H1 (cell line): ENCODE data around the gene ZPR1. TPM values are rescaled to one million over a fixed set of nuclear protein-coding genes. Genes with fewer than 3 reads are reported as not detected.
A peak's percentile ranks its signal among the peaks of the same experiment; 100 is the strongest.

ENCODE experiments used
- CTCF ChIA-PET: fragments of 300-600 bp; sonication (Branson Sonifier 250); formaldehyde crosslinking; loops from one replicate; lab custom pipeline; 2021; ENCODE audit not compliant: partially characterized antibody; lab: Charles Lee
- POLR2A ChIA-PET: fragments of 300-600 bp; sonication (Branson Sonifier 250); formaldehyde crosslinking; loops from one replicate; lab custom pipeline; 2021; ENCODE audit warnings: inconsistent platforms; ENCODE audit not compliant: partially characterized antibody; lab: Charles Lee
- DNase-seq, 2 experiments: peaks; one replicate each; pipeline versions ENCODE4 v3.0.0 to v3.0.0-alpha.2; 2010 to 2022; ENCODE audit warnings: low spot score in 2 of 2, low read depth in 1 of 2, mixed read lengths in 1 of 2
- FAIRE-seq: peaks from 2 replicates; lab custom pipeline; 2011; peaks lifted over from hg19 to GRCh38; lab: Jason Lieb, UNC
- H2AFZ ChIP-seq: 2 replicates; pipeline ENCODE4 v1.8.1; 2012; ENCODE audit warnings: low read length, inconsistent platforms
- H2AK5ac ChIP-seq: 2 replicates; pipeline ENCODE4 v1.6.1; 2013; ENCODE audit warnings: low read depth, low read length
- H2BK120ac ChIP-seq: replicated peaks from 2 replicates; pipeline ENCODE3; 2013; ENCODE audit warnings: low read depth, low read length, inconsistent platforms
- H2BK12ac ChIP-seq: 2 replicates; pipeline ENCODE4 v1.6.1; 2013; ENCODE audit warnings: low read depth, low read length
- H2BK15ac ChIP-seq: 2 replicates; pipeline ENCODE4 v1.6.1; 2013; ENCODE audit warnings: low read length
- H2BK20ac ChIP-seq: 2 replicates; pipeline ENCODE4 v1.6.1; 2013; ENCODE audit warnings: low read length
- H2BK5ac ChIP-seq: 2 replicates; pipeline ENCODE4 v1.6.1; 2013; ENCODE audit warnings: low read depth, low read length
- H3K14ac ChIP-seq: 2 replicates; pipeline ENCODE4 v1.6.1; 2013; ENCODE audit warnings: inconsistent platforms; ENCODE audit not compliant: insufficient read length
- H3K18ac ChIP-seq: 2 replicates; pipeline ENCODE4 v1.6.1; 2013; ENCODE audit warnings: low read length; ENCODE audit errors: extremely low read depth
- H3K23ac ChIP-seq: 2 replicates; pipeline ENCODE4 v1.6.1; 2013; ENCODE audit warnings: inconsistent platforms; ENCODE audit not compliant: insufficient read length
- H3K23me2 ChIP-seq: 2 replicates; pipeline ENCODE4 v1.6.1; 2013; ENCODE audit warnings: low read depth, low read length
- H3K27ac ChIP-seq: 2 replicates; pipeline ENCODE4 v1.6.1; 2011; ENCODE audit warnings: low read depth, low read length, inconsistent platforms
- H3K27me3 ChIP-seq, 4 experiments: replicated peaks in 1 of 4; 1 replicate in 1 of 4; 2 replicates in 3 of 4; pipeline versions ENCODE4 v1.6.1 to v1.8.1; 2011 to 2013; ENCODE audit warnings: low read length in 3 of 4, mild to moderate bottlenecking in 3 of 4, inconsistent platforms in 2 of 4, mixed read lengths in 2 of 4, moderate library complexity in 1 of 4; ENCODE audit not compliant: control insufficient read depth in 3 of 4, insufficient read depth in 3 of 4; ENCODE audit errors: extremely low read depth in 1 of 4
- H3K36me3 ChIP-seq, 4 experiments: 2 replicates each; pipeline versions ENCODE4 v1.6.1 to v1.8.1; 2011 to 2013; ENCODE audit warnings: mild to moderate bottlenecking in 4 of 4, low read length in 3 of 4, moderate library complexity in 2 of 4, control low read depth in 1 of 4, inconsistent platforms in 1 of 4; ENCODE audit not compliant: insufficient read depth in 4 of 4, control insufficient read depth in 2 of 4
- H3K4ac ChIP-seq: replicated peaks from 2 replicates; pipeline ENCODE3; 2013; ENCODE audit warnings: low read length, low read depth, mixed read lengths, inconsistent platforms; ENCODE audit not compliant: insufficient read length
- H3K4me1 ChIP-seq, 4 experiments: replicated peaks in 1 of 4; 1 replicate in 1 of 4; 2 replicates in 3 of 4; pipeline versions ENCODE4 v1.6.1 to v1.8.1; 2011 to 2013; ENCODE audit warnings: low read length in 3 of 4, inconsistent platforms in 2 of 4, mixed read lengths in 1 of 4; ENCODE audit not compliant: insufficient read depth in 4 of 4, control insufficient read depth in 3 of 4
- H3K4me2 ChIP-seq, 2 experiments: 2 replicates each; pipeline versions ENCODE4 v1.6.1 to v1.8.1; 2011 to 2013; ENCODE audit warnings: low read depth in 2 of 2, low read length in 2 of 2, control low read depth in 1 of 2, inconsistent platforms in 1 of 2, mild to moderate bottlenecking in 1 of 2; ENCODE audit not compliant: insufficient read depth in 1 of 2
- H3K4me3 ChIP-seq, 4 experiments: fragments of 200-600, 300-600 bp in 1 of 4; sonication (generic), shearing (Covaris generic), sonication (Bioruptor Twin) in 1 of 4; 2 replicates each; pipeline versions ENCODE4 v1.5.1 to v1.8.1; 2011 to 2016; ENCODE audit warnings: low read length in 4 of 4, low read depth in 3 of 4, control low read depth in 2 of 4, inconsistent platforms in 2 of 4, mild to moderate bottlenecking in 2 of 4, mixed read lengths in 1 of 4, moderate library complexity in 1 of 4; ENCODE audit not compliant: insufficient read depth in 2 of 4; ENCODE audit errors: extremely low read depth in 1 of 4
- H3K56ac ChIP-seq: replicated peaks from 2 replicates; pipeline ENCODE3; 2013; ENCODE audit warnings: low read depth, mild to moderate bottlenecking, mixed read lengths, low read length, inconsistent platforms; ENCODE audit not compliant: insufficient read length
- H3K79me1 ChIP-seq: 2 replicates; pipeline ENCODE4 v1.6.1; 2013; ENCODE audit warnings: low read depth, low read length, control low read depth
- H3K79me2 ChIP-seq, 2 experiments: 2 replicates each; pipeline versions ENCODE4 v1.6.1 to v1.8.1; 2012 to 2013; ENCODE audit warnings: low read length in 2 of 2, mild to moderate bottlenecking in 2 of 2, inconsistent platforms in 1 of 2; ENCODE audit not compliant: insufficient read depth in 2 of 2, control insufficient read depth in 1 of 2
- H3K9ac ChIP-seq, 4 experiments: replicated peaks in 1 of 4; 1 replicate in 1 of 4; 2 replicates in 3 of 4; pipeline versions ENCODE4 v1.6.1 to v1.8.1; 2011 to 2013; ENCODE audit warnings: low read depth in 3 of 4, low read length in 3 of 4, control low read depth in 2 of 4, mild to moderate bottlenecking in 2 of 4, moderate library complexity in 2 of 4, inconsistent platforms in 1 of 4; ENCODE audit errors: extremely low read depth in 1 of 4
- H3K9me3 ChIP-seq, 2 experiments: 2 replicates each; pipeline versions ENCODE4 v1.6.1 to v1.8.1; 2012 to 2013; ENCODE audit warnings: mild to moderate bottlenecking in 2 of 2, moderate library complexity in 2 of 2, control low read depth in 1 of 2, inconsistent platforms in 1 of 2, low read depth in 1 of 2, low read length in 1 of 2, mixed read lengths in 1 of 2; ENCODE audit not compliant: insufficient read depth in 2 of 2
- H4K20me1 ChIP-seq, 2 experiments: replicated peaks in 1 of 2; 2 replicates each; pipeline versions ENCODE3 to v1.8.1; 2011 to 2013; ENCODE audit warnings: inconsistent platforms in 2 of 2, low read length in 2 of 2, mild to moderate bottlenecking in 1 of 2; ENCODE audit not compliant: insufficient read depth in 2 of 2, control insufficient read depth in 1 of 2
- H4K5ac ChIP-seq: 2 replicates; pipeline ENCODE4 v1.6.1; 2013; ENCODE audit warnings: low read length, low read depth, mixed read lengths, inconsistent platforms; ENCODE audit not compliant: insufficient read length
- H4K8ac ChIP-seq: 2 replicates; pipeline ENCODE4 v1.8.0; 2013; ENCODE audit warnings: mild to moderate bottlenecking, moderate library complexity, low read length, inconsistent platforms; ENCODE audit not compliant: insufficient read depth; ENCODE audit errors: extremely low read depth
- H4K91ac ChIP-seq: replicated peaks from 2 replicates; pipeline ENCODE3; 2013; ENCODE audit warnings: low read length, mixed read lengths, inconsistent platforms; ENCODE audit not compliant: insufficient read length
- BACH1 ChIP-seq: IDR thresholded peaks from 2 replicates; pipeline ENCODE4 v1.6.1; 2012; ENCODE audit warnings: low read length, improper control_type of control experiment
- CHD1 ChIP-seq: IDR thresholded peaks from 2 replicates; pipeline ENCODE4 v1.6.1; 2012; ENCODE audit warnings: low read depth, low read length, improper control_type of control experiment
- CHD2 ChIP-seq: IDR thresholded peaks from 2 replicates; pipeline ENCODE4 v1.6.1; 2012; ENCODE audit warnings: low read length, improper control_type of control experiment
- CREB1 ChIP-seq: IDR thresholded peaks from 2 replicates; pipeline ENCODE4 v1.6.1; 2012; ENCODE audit warnings: inconsistent platforms
- EP300 ChIP-seq, 2 experiments: IDR thresholded peaks; 1 replicate in 1 of 2; 2 replicates in 1 of 2; pipeline ENCODE4 v1.6.1; 2011 to 2012; ENCODE audit warnings: low read depth in 2 of 2, low read length in 2 of 2, mild to moderate bottlenecking in 2 of 2, borderline replicate concordance in 1 of 2, inconsistent platforms in 1 of 2, moderate library complexity in 1 of 2
- HDAC2 ChIP-seq, 2 experiments: fragments of 300-600 bp in 1 of 2; sonication (generic) in 1 of 2; IDR thresholded peaks; 2 replicates each; pipeline ENCODE4 v1.6.1; 2011 to 2012; ENCODE audit warnings: low read depth in 2 of 2, low read length in 2 of 2, mild to moderate bottlenecking in 2 of 2, moderate library complexity in 2 of 2, borderline replicate concordance in 1 of 2, inconsistent platforms in 1 of 2
- JUND ChIP-seq: IDR thresholded peaks from 2 replicates; pipeline ENCODE4 v1.6.1; 2011; ENCODE audit warnings: mild to moderate bottlenecking, improper control_type of control experiment, low read length
- SAP30 ChIP-seq: fragments of 300-600 bp; sonication (generic); IDR thresholded peaks from 2 replicates; pipeline ENCODE4 v1.7.1; 2012; ENCODE audit warnings: low read length, moderate library complexity, mild to moderate bottlenecking, inconsistent platforms; ENCODE audit not compliant: insufficient read depth, insufficient replicate concordance
- SIRT6 ChIP-seq: IDR thresholded peaks from one replicate; pipeline ENCODE4 v1.7.1; 2012; ENCODE audit warnings: low read length, inconsistent platforms
- SP4 ChIP-seq: IDR thresholded peaks from 2 replicates; pipeline ENCODE4 v1.6.1; 2012; ENCODE audit warnings: low read length, inconsistent platforms
- TBP ChIP-seq: IDR thresholded peaks from 2 replicates; pipeline ENCODE4 v1.6.1; 2011; ENCODE audit warnings: low read depth, low read length, improper control_type of control experiment
- WGBS, 2 experiments: shearing (Covaris generic) in 1 of 2; methylation state at CpG; one replicate each; pipeline versions ENCODE4 v1.1.6 to v1.1.7; 2013 to 2015; ENCODE audit warnings: low lambda C conversion rate in 2 of 2, mixed read lengths in 2 of 2, inconsistent platforms in 1 of 2, low coverage in 1 of 2, missing lambda C conversion rate in 1 of 2; ENCODE audit not compliant: insufficient replicate concordance in 2 of 2, insufficient coverage in 1 of 2, insufficient read length in 1 of 2; ENCODE audit errors: extremely low coverage in 1 of 2, missing lambda C conversion rate in 1 of 2; 5-methylcytosine and 5-hydroxymethylcytosine counted together
- polyA plus RNA-seq, 7 experiments: library from polyadenylated mRNA; depleted of rRNA in 3 of 7; stranded (reverse) in 5 of 7; unstranded in 2 of 7; fragments of >200 nt in 5 of 7; fragments of 200-250 nt in 2 of 7; gene quantifications; 1 replicate in 5 of 7; 2 replicates in 1 of 7; 4 replicates in 1 of 7; pipeline versions ENCODE4 v1.2.1 to v1.2.3, GENCODE V29; 2011 to 2013; ENCODE audit warnings: missing spikeins in 2 of 7, mixed read lengths in 2 of 7
- total RNA-seq: library from RNA; stranded (reverse); fragmentation: NEBNext Ultra II Directional; extraction: Animal tissue kit (Norgen Biotek cat#: 25700); gene quantifications from 2 replicates; pipeline ENCODE4 v1.2.1, GENCODE V29; 2021

ZPR1 gene
- total and polyA plus RNA-seq, 2 of the 8 experiments (the other 6 are each of a cell fraction or from before 2014, with no cell fraction given), result 36.7 to 70.5 TPM

DNA sequence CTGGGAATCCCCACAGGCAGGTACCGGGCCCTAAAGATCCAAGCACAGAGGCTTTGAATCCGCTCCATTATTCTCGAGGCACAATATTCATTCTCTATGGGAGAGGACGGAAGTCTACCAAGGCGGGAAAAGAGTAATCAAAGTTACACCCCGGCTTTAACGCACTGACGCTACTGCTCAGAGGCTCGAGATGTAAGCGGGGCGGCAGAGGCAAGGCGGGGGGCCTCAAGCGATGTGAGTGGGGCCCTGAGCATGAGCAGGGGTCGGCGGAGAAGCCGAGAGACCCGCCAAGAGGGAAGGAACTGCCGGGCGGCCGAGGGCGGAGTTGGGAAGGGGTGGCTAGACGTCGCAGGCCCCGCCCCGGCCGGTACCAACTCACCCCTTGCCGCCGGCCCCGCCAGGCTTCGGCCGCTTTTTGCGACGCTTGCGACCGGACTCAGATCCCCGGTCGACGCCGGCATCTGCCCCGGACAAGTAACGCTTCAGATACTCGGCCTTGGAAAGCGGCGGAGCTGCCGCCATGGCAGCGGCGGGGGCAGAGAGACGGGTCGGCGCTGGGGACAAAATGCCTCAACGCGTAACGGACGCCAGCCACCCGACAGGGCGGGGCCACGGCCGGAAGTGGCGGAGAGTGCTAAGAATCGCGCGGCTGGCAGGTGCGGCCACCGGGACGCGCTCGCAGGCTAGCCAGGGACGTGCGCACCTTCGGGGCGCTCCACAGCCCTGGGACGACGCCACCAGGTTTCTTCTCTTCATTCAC, 15.2 kb downstream of the ZPR1 start, which contains the start of gene BUD13:
TSS of gene BUD13 (minus strand) at position 545 of the 760 bp plus-strand sequence. CDS start at position 522, 23 bp downstream.
- Histone ChIP-seq H3K23me2 (peaks cover 8% of the 10 kb centered on the region), H2AFZ (peak within 1 kb of the TSS; percentile 99), H4K91ac (peak within 1 kb of the TSS; percentile 38), H3K4me1 (peaks cover 0 to 5% (median 3%) of the 10 kb centered on the region in 4 experiments; a peak in 2 of 7 replicates), H4K20me1 (peaks cover 0 to 1% of the 10 kb centered on the region in 2 experiments), H3K18ac (peak within 1 kb of the TSS; percentile 96), H3K27me3 (no peaks in the 10 kb centered on the region), H4K8ac (peak within 1 kb of the TSS; percentile 94), H3K79me2 (peaks cover 12 to 22% of the 10 kb centered on the region in 2 experiments), H3K4me2 (peak within 1 kb of the TSS; percentile 97 to 99), H3K4me3 (peak within 1 kb of the TSS; percentile 76 to 96 (median 84)), H2BK15ac (no peak within 1 kb of the TSS), H3K23ac (no peak within 1 kb of the TSS), H2BK120ac (peak within 1 kb of the TSS; percentile 59), H2BK5ac (peak within 1 kb of the TSS; percentile 76; the same call in 1 of the 2 replicates), H3K14ac (peak within 1 kb of the TSS; percentile 13), H4K5ac (peak within 1 kb of the TSS; percentile 99), H3K56ac (peak within 1 kb of the TSS; percentile 94), H3K9me3 (no peaks in the 10 kb centered on the region), H3K4ac (peak within 1 kb of the TSS; percentile 6), H2BK20ac (0 out of 2 replicates have a peak within 1 kb of the TSS, but pooled peaks have one; percentile 55), H3K27ac (peak within 1 kb of the TSS; percentile 90), H2BK12ac (no peak within 1 kb of the TSS), H3K79me1 (no peaks in the 10 kb centered on the region), H3K9ac (peak within 1 kb of the TSS; percentile 82 to 94 (median 91)), H3K36me3 (peaks cover 3 to 33% (median 14%) of the 10 kb centered on the region in 4 experiments; a peak in 6 of 8 replicates), H2AK5ac (0 out of 2 replicates have a peak within 1 kb of the TSS, but pooled peaks have one; percentile 10)
- WGBS, 2 experiments, result 2% methylated on average over 47 of the region's 73 CpGs; no CpG with 5 or more reads in 1 of the 2 experiments
- DNase-seq (peak; percentile 50 to 96), FAIRE-seq (no peak)
- ChIA-PET POLR2A (interaction anchor here (1.1 to 3.6 kb wide), 3 partner anchors 11 to 87 kb away, joined by 4 to 29 read pairs (median 13); partner anchors contain the start of genes APOA5 and ZPR1), CTCF (interaction anchor here (1.0 to 2.3 kb wide), 2 partner anchors 18 to 29 kb away, joined by 3 to 8 read pairs; no protein-coding TSS in a partner anchor)
- no peak; the same call in 1 of the 2 replicates for TF ChIP-seq CHD2
- no peak for TF ChIP-seq CHD1
- TF ChIP-seq SAP30, result peak; percentile 46
- peak; percentile 26 to 40; a peak in 1 of 3 replicates for TF ChIP-seq EP300 (IDR thresholded peaks at IDR 0.05; ENCODE audit: borderline replicate concordance in 1 of 2, low read depth in 2 of 2, low read length in 2 of 2)
- TF ChIP-seq HDAC2 (IDR thresholded peaks at IDR 0.05; ENCODE audit: borderline replicate concordance in 1 of 2, low read depth in 2 of 2, low read length in 2 of 2), result peak in 1 of 2 experiments; percentile 8; a peak in 2 of 4 replicates
- TF ChIP-seq SIRT6, result no peak
- TF ChIP-seq JUND, result no peak
- TF ChIP-seq TBP, result no peak; the same call in none of the 2 replicates
- peak; percentile 36; the same call in 1 of the 2 replicates for TF ChIP-seq SP4
- TF ChIP-seq BACH1, result no peak
- peak; percentile 68 for TF ChIP-seq CREB1
